ENCODE results near the gene ERI2. TPM values are rescaled to one million over a fixed set of nuclear protein-coding genes. Genes with fewer than 3 reads are reported as not detected.

The ERI2 gene
- total RNA-seq, 8 experiments from 2014 or later: 16.5 to 36.5 (median 24.6) TPM

DNA sequence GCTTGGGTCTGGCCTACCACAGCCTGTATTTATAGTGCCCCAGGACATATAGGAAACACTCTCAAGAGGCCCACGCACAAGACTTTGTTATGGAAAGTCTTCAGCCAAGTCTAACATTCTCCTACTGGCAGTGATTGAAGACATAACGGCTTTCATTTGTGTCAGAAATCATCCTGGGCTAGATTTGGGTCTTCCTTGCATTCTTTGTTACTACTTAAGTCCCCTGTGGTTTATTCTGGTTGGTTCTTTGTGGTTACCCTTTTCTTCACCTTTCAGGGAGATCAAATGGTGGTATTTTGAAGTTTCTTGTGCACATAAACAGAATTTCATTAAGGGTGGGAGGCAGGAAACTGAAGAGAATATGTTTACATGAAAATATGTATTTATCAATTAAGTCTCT, 37.8 kb upstream of the ERI2 start:
- in situ Hi-C loops (cut with MboI; ENCODE audit: low pct_unique_long_range_greater_than_20kb in 2 of 9, low sequenced_read_pairs in 9 of 9, unreplicated experiment in 9 of 9): no loop called here
- Histone ChIP-seq H3K4me1 (replicated peaks in 1 of 2) (no peaks in the 10 kb centered on the region), H3K4me3 (no peak overlapping the region), H3K27ac (no peak overlapping the region)
- no peak for ATAC-seq (replicated peaks in 6 of 8)
- 13 to 100% (median 50%) methylated on average over 1 to 2 of the region's 2 CpGs; no CpG with 5 or more reads in 5 of the 10 experiments for WGBS, 10 experiments

DNA sequence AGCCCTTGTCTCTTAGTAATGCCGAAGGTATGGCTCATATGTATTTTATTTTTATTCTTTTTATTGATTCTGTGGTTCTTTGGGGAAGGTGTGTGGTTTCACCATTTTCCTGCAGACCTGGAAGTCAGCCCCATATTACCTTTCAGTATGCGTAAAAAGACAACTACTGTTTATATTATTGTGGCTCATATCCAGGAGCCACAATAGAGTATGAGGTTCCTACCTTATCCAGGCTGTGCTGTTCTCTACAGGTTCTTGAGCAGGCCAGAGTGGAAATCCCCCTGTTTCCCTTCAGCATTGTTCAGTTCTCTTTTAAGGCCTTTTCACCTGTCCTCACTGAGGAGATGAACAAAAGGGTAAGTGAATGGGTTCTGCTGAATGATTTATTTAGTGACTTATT, 33.2 kb upstream of the ERI2 start:
- Histone ChIP-seq H3K4me1 (replicated peaks in 1 of 2) (no peaks in the 10 kb centered on the region), H3K4me3 (no peak overlapping the region), H3K27ac (no peak overlapping the region)
- in situ Hi-C loops (cut with MboI; ENCODE audit: low pct_unique_long_range_greater_than_20kb in 2 of 9, low sequenced_read_pairs in 9 of 9, unreplicated experiment in 9 of 9): no loop called here
- 85 to 100% (median 96%) methylated on average over 1 to 2 of the region's 2 CpGs; no CpG with 5 or more reads in 1 of the 10 experiments for WGBS, 10 experiments
- ATAC-seq (replicated peaks in 6 of 8): no peak

DNA sequence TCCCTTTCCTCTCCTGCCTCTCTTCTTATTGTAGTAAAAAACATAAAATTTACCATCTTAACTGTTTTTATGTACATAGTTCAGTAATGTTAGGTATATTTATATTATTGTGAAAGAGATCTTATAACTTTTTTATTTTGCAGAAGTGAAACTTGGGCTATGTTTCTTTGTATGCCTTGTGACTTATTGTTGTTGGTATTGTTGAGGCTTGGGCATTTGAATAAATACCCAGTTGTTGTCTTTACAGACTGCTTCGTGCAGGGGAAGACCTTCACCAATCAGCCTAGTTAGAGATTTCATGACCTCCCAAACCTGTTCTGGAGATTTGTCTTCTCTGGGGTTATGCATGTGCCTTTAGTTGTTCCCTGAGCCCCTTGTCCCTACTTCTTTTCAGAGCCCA, 32.0 kb upstream of the ERI2 start:
- H3K27ac ChIP-seq: no peak overlapping the region
- ATAC-seq (replicated peaks in 6 of 8): no peak
- no peaks in the 10 kb centered on the region for H3K4me1 ChIP-seq (replicated peaks in 1 of 2)
- no peak overlapping the region for H3K4me3 ChIP-seq
- 33 to 100% (median 79%) methylated on average over 1 of the region's 1 CpG; no CpG with 5 or more reads in 6 of the 10 experiments for WGBS, 10 experiments
- in situ Hi-C loops (cut with MboI; ENCODE audit: low pct_unique_long_range_greater_than_20kb in 2 of 9, low sequenced_read_pairs in 9 of 9, unreplicated experiment in 9 of 9): no loop called here

DNA sequence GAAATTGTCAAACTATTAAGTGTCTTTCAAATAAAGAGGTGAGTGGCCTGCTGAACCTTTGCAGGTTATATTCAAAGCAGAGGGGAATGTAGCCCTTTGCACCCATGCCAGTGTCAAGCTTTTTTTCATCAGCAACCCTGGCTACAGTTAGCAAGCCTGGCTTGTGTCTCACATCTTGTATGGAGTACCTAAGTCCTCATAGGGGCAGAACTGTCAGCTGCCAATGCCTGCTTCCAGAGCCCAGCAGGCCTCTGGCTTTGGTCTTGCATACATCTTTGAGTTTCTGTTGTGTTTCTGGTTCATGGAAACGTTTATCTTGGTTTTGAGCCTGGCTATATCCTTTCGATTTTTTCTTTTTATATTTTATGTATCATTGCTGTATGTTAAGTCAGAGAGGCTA, 26.8 kb upstream of the ERI2 start:
- in situ Hi-C loops (cut with MboI; ENCODE audit: low pct_unique_long_range_greater_than_20kb in 2 of 9, low sequenced_read_pairs in 9 of 9, unreplicated experiment in 9 of 9): no loop called here
- H3K4me1 ChIP-seq (replicated peaks in 1 of 2): no peaks in the 10 kb centered on the region
- H3K27ac ChIP-seq: no peak overlapping the region
- no peak overlapping the region for H3K4me3 ChIP-seq
- 28 to 100% (median 75%) methylated on average over 1 to 2 of the region's 2 CpGs; no CpG with 5 or more reads in 1 of the 10 experiments for WGBS, 10 experiments
- ATAC-seq (replicated peaks in 6 of 8): no peak

DNA sequence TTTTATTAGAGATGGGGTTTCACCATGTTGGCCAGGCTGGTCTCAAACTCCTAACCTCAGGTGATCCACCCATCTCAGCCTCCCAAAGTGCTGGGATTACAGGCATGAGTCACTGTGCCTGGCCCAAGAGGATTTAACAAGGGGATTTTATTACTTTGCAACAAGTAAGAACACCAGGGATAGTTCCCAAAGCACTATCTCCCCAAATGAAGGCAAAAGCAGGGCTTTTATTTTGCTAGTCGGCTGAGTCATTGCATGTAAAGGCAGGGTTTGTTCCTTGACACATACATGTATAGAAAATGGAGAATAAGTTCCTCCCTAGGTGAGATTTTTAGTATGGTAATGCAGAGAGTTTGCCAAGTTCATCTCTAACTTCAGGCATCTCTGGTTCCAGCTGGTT, 24.1 kb upstream of the ERI2 start:
- WGBS, 10 experiments: 0 to 100% (median 89%) methylated on average over 1 of the region's 1 CpG; no CpG with 5 or more reads in 7 of the 10 experiments
- no peaks in the 10 kb centered on the region for H3K4me1 ChIP-seq (replicated peaks in 1 of 2)
- no peak overlapping the region for H3K27ac ChIP-seq
- in situ Hi-C loops (cut with MboI; ENCODE audit: low pct_unique_long_range_greater_than_20kb in 2 of 9, low sequenced_read_pairs in 9 of 9, unreplicated experiment in 9 of 9): no loop called here
- H3K4me3 ChIP-seq: no peak overlapping the region
- ATAC-seq (replicated peaks in 6 of 8): no peak

DNA sequence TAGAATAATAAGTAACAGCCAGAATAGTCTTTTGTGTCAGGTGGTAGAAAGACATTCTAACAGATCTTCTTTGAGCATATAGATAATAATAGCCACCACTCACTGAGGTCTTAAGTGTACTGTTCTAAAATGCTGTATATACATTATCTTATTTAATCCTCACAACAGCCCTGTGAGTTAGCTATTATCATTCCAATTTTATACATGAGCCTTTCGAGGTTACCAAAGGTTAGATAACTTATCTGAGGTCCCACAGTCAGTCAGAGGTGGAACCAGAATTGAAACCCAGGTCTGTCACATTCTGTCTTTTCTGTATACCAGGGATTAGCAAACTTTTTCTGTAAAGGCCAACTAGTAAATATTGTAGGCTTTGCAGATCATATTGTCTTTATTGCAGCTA, 23.3 kb upstream of the ERI2 start:
- no peak overlapping the region for H3K27ac ChIP-seq

DNA sequence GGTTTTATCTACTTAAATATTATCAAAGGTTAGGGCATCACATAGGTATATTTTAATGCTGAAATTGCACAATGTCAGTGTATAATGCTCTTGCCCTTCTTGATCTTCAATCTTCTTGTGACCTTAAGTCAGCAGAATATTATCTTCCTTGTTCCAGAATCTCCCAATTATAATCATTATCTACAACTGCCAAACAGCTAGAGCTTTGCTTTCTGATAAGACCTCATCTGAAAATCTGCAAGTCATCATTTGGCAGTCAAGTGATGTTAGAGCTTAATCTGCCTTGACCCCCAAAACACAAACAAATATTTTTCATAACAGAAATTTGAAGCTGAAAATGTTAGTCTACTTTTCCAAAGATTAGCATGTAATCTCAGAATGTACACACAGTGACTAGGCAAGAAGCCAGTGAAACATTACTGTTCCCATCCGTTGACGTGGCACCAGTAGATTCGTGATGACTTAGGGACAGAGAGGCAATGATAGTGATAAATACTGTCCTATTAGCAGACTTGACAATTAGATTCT, 19.8 kb upstream of the ERI2 start:
- in situ Hi-C loops (cut with MboI; ENCODE audit: low pct_unique_long_range_greater_than_20kb in 2 of 9, low sequenced_read_pairs in 9 of 9, unreplicated experiment in 9 of 9): no loop called here
- Histone ChIP-seq H3K27ac (no peak overlapping the region), H3K4me3 (no peak overlapping the region), H3K4me1 (replicated peaks in 1 of 2) (no peaks in the 10 kb centered on the region)
- WGBS, 10 experiments: 71 to 100% (median 94%) methylated on average over 1 to 3 of the region's 3 CpGs
- no peak for ATAC-seq (replicated peaks in 6 of 8)

More for the DNA sequence above, 23.3 kb upstream of the ERI2 start:
- in situ Hi-C loops (cut with MboI; ENCODE audit: low pct_unique_long_range_greater_than_20kb in 2 of 9, low sequenced_read_pairs in 9 of 9, unreplicated experiment in 9 of 9): no loop called here
- Histone ChIP-seq H3K4me1 (replicated peaks in 1 of 2) (no peaks in the 10 kb centered on the region), H3K4me3 (no peak overlapping the region)
- no peak for ATAC-seq (replicated peaks in 6 of 8)
- 67 to 89% (median 80%) methylated on average over 1 of the region's 1 CpG; no CpG with 5 or more reads in 5 of the 10 experiments for WGBS, 10 experiments

DNA sequence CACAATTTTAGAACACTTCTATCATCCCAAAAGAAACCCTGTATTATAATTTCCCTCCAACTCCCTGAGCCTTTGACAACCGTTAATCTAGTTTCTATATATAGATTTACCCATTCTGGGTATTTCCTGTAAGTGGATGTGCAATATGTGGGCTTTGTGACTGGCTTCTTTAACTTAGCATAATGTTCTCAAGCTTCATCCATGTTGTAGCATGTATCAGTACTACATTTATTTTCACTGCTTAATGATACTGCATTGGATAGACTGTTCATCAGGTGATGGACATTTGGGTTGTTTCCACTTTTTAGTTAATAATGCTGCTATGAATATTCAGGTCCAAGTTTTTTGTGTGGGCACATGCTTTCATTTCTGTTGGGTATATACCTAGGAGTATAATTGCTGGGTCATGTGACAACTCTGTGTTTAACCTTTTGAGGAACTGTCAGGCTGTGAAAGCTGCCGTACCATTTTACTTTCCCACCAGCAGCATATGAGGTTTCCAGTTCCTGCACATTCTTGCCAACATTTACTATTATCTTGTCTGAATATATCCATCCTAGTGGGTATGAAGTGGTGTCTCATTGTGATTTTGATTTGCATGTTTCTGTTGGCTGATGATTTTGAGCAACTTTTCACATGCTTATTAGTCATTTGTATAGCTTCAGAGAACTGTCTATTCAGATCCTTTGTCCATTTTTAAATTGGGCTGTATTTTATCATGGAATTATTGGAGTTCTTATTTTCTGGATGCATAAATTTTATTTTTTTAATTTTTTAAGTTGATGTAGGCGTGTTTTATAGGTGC, 16.5 kb upstream of the ERI2 start:
- in situ Hi-C loops (cut with MboI; ENCODE audit: low pct_unique_long_range_greater_than_20kb in 2 of 9, low sequenced_read_pairs in 9 of 9, unreplicated experiment in 9 of 9): loop anchor here in 1 of 9 experiments (25.0 kb wide), 1 partner anchor 465 kb away; the partner anchor contains the start of gene CRYM
- H3K4me1 ChIP-seq (replicated peaks in 1 of 2): no peaks in the 10 kb centered on the region
- ATAC-seq (replicated peaks in 6 of 8): no peak
- H3K27ac ChIP-seq: no peak overlapping the region
- WGBS, 10 experiments: 78 to 100% (median 90%) methylated on average over 1 to 3 of the region's 3 CpGs
- H3K4me3 ChIP-seq: no peak overlapping the region

DNA sequence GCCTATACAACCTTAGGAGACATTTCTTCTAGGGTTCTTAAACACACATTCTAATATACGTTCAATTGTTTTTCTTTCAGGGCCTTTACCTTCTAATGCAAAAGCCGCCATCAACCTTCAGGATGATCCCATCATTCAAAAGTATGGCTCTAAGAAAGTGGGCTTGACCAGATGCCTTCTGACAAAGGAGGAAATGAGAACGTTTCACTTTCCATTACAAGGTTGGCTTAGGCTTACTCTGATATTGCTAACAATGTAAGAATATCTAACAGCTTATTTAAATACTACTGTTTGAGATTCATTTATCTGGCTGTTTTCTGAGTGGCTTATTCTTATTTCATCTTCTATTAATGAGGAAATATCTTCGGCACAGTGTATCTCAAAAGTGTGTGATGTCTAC, 15.4 kb upstream of the ERI2 start:
- Histone ChIP-seq H3K4me1 (replicated peaks in 1 of 2) (no peaks in the 10 kb centered on the region), H3K4me3 (no peak overlapping the region), H3K27ac (no peak overlapping the region)
- WGBS, 10 experiments: 86 to 100% (median 94%) methylated on average over 2 to 4 of the region's 4 CpGs
- no peak for ATAC-seq (replicated peaks in 6 of 8)
- in situ Hi-C loops (cut with MboI; ENCODE audit: low pct_unique_long_range_greater_than_20kb in 2 of 9, low sequenced_read_pairs in 9 of 9, unreplicated experiment in 9 of 9): loop anchor here in 1 of 9 experiments (25.0 kb wide), 1 partner anchor 466 kb away; the partner anchor contains the start of gene CRYM

DNA sequence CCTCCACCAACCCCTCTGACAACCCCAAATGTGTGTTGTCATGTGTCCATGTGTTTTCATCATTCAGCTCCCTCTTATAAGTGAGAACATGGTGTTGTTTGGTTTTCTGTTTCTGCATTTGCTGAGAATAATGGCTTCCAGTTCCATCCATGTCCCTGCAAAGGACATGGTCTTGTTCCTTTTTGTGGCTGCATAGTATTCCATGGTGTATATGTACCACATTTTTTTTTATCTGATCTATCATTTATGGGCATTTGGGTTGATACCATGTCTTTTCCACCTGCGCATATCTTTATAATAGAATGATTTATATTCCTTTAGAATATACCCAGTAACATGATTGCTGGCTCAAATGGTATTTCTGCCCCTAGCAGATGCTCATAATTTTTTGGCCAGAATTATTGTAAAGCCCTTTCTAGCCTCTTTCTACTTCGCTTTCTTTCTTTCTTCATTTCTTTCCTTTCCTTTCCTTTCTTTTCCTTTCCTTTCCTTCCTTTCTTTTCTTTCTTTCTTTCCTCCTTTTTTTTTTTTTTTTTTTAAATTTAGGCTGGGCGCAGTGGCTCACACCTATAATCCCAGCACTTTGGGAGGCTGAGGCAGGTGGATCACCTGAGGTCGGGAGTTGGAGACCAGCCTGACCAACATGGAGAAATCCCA, 12.8 kb upstream of the ERI2 start:
- in situ Hi-C loops (cut with MboI; ENCODE audit: low pct_unique_long_range_greater_than_20kb in 2 of 9, low sequenced_read_pairs in 9 of 9, unreplicated experiment in 9 of 9): loop anchor here in 1 of 9 experiments (25.0 kb wide), 1 partner anchor 468 kb away; the partner anchor contains the start of gene CRYM
- no peaks in the 10 kb centered on the region for H3K4me1 ChIP-seq (replicated peaks in 1 of 2)
- ATAC-seq (replicated peaks in 6 of 8): no peak
- H3K4me3 ChIP-seq: no peak overlapping the region
- H3K27ac ChIP-seq: no peak overlapping the region
- 82 to 100% (median 92%) methylated on average over 2 to 4 of the region's 4 CpGs; no CpG with 5 or more reads in 1 of the 10 experiments for WGBS, 10 experiments

DNA sequence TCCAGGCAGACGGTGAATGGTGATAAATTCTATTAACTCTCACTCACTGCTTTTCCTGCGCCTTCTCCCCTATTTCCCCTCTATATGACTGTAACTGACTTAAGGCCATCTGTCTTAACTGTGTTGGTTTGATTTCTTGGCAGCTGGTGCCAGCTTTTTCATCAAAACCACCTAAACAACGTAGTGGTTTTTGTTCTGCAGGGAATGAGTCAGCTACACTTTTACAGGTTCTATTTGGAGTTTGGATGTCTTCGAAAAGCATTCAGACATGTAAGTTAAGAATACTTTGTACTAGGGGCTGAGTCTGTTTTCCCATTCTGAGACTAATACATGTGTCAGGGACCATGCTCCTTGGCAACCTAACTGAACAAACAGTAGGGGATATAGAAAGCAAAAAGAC, 8.5 kb upstream of the ERI2 start:
- peak in 2 of 8 experiments; percentile 21 to 91 for ATAC-seq (replicated peaks in 6 of 8)
- no peak overlapping the region for H3K27ac ChIP-seq
- H3K4me3 ChIP-seq: no peak overlapping the region
- H3K4me1 ChIP-seq (replicated peaks in 1 of 2): no peaks in the 10 kb centered on the region
- in situ Hi-C loops (cut with MboI; ENCODE audit: low pct_unique_long_range_greater_than_20kb in 2 of 9, low sequenced_read_pairs in 9 of 9, unreplicated experiment in 9 of 9): loop anchor here in 1 of 9 experiments (25.0 kb wide), 1 partner anchor 473 kb away; the partner anchor contains the start of gene CRYM
- 82 to 100% (median 90%) methylated on average over 1 to 4 of the region's 4 CpGs for WGBS, 10 experiments

DNA sequence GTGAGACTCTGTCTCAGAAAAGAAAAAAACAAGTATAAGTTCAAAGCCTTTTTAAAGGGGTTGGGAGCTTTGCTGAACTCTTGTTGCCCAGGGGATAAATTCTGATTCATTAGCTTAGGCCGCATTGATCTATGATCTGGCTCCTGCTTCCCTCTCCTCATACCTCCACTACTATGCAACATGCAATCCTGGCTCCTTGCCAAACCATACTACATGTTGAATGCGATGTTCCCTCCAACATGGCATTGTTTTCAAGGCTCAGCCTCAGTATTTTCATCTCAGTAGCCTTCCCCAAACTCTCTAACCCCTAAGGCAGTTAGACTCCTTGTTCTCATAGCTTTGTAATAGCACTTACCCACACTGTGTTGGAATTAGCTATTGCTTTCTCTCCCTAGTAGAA, 6.2 kb upstream of the ERI2 start:
- no peak for ATAC-seq (replicated peaks in 6 of 8)
- no peak overlapping the region for H3K27ac ChIP-seq
- in situ Hi-C loops (cut with MboI; ENCODE audit: low pct_unique_long_range_greater_than_20kb in 2 of 9, low sequenced_read_pairs in 9 of 9, unreplicated experiment in 9 of 9): loop anchor here in 1 of 9 experiments (25.0 kb wide), 1 partner anchor 475 kb away; the partner anchor contains the start of gene CRYM
- H3K4me1 ChIP-seq (replicated peaks in 1 of 2): no peaks in the 10 kb centered on the region
- H3K4me3 ChIP-seq: no peak overlapping the region
- 70 to 100% (median 87%) methylated on average over 1 to 2 of the region's 2 CpGs; no CpG with 5 or more reads in 4 of the 10 experiments for WGBS, 10 experiments

DNA sequence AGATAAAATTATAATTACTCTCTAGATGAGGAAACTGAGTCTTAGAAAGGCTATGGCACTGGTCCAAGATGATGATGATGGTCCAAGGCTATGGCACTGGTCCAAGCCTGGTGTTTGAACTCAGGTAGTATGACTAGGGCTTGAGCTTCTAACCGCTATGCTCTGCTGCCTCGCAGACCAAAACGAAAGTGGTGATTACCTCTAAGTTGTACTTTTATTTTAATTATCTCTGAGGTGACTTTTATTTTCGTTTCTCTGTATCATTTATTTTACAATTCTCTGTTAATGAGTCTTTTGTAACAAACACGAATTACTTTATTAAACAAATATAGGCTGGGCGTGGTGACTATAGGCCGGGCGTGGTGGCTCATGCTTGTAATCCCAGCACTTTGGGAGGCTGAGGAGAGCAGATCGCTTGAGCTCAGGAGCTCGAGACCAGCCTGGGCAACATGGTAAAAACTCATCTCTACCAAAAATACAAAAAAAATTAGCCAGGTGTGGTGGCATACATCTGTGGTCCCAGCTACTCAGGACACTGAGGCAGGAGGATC, 5.7 kb upstream of the ERI2 start:
- 78 to 100% (median 89%) methylated on average over 3 to 10 of the region's 10 CpGs; no CpG with 5 or more reads in 1 of the 10 experiments for WGBS, 10 experiments
- Histone ChIP-seq H3K27ac (no peak overlapping the region), H3K4me1 (replicated peaks in 1 of 2) (no peaks in the 10 kb centered on the region), H3K4me3 (no peak overlapping the region)
- in situ Hi-C loops (cut with MboI; ENCODE audit: low pct_unique_long_range_greater_than_20kb in 2 of 9, low sequenced_read_pairs in 9 of 9, unreplicated experiment in 9 of 9): loop anchor here in 1 of 9 experiments (25.0 kb wide), 1 partner anchor 475 kb away; the partner anchor contains the start of gene CRYM
- ATAC-seq (replicated peaks in 6 of 8): no peak

Measured in motor neuron (in vitro differentiated cells).